Transverse colon (tissue), 4 donors: ENCODE results near the gene TH.

Experiments used
- EP300 ChIP-seq: sonication (generic); formaldehyde crosslinking; IDR thresholded peaks from one replicate; pipeline ENCODE4 v1.6.1; 2017; ENCODE audit warnings: antibody characterized with exemption, low read depth
- POLR2AphosphoS5 ChIP-seq, 3 donors: sonication (generic); formaldehyde crosslinking; IDR thresholded peaks; one replicate each; pipeline ENCODE4 v1.6.1; 2016; ENCODE audit warnings: antibody characterized with exemption in 3 of 3
- TF ChIP-seq, protein P1 (sequence below), 5 experiments: fragments of 200-600 bp in 3 of 5; fragments of 450-650 bp in 2 of 5; sonication (generic) in 3 of 5; IDR thresholded peaks; 1 replicate in 2 of 5; 2 replicates in 3 of 5; pipeline ENCODE4 v1.5.1; 2016 to 2017; ENCODE audit warnings: antibody characterized with exemption in 5 of 5, inconsistent platforms in 3 of 5, mild to moderate bottlenecking in 2 of 5, moderate library complexity in 1 of 5

DNA sequence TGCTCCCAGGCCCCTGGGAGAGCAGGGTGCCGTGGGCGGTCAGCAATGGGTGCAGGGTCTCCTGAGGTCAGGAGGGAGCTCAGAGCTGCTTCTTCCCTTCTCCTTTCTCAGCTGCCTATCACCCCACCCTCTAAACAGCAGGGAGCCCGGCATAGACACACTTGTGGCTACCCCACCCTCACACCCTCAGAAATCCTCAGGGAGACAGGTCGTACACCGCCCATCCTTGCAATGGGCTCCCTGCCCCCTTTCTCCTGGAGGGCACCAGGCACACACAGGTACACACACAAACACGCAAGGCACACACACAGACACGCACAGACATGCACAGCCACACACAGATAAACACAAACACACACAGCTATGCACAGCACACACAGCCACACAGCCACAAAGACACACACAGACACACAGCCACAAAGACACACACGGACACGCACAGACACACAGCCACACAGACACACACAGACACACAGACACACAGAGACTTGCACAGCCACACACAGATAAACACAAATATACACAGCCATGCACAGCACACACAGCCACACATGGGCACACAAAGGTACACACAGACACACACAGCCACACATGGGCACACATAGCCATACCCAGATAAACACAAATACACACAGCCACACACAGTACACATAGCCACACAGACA is 44.9 kb upstream of the TH start:
- TF ChIP-seq, protein P1, sequence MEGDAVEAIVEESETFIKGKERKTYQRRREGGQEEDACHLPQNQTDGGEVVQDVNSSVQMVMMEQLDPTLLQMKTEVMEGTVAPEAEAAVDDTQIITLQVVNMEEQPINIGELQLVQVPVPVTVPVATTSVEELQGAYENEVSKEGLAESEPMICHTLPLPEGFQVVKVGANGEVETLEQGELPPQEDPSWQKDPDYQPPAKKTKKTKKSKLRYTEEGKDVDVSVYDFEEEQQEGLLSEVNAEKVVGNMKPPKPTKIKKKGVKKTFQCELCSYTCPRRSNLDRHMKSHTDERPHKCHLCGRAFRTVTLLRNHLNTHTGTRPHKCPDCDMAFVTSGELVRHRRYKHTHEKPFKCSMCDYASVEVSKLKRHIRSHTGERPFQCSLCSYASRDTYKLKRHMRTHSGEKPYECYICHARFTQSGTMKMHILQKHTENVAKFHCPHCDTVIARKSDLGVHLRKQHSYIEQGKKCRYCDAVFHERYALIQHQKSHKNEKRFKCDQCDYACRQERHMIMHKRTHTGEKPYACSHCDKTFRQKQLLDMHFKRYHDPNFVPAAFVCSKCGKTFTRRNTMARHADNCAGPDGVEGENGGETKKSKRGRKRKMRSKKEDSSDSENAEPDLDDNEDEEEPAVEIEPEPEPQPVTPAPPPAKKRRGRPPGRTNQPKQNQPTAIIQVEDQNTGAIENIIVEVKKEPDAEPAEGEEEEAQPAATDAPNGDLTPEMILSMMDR (IDR thresholded peaks at IDR 0.05): no peak
- TF ChIP-seq POLR2AphosphoS5 (IDR thresholded peaks at IDR 0.05) (no peak), EP300 (no peak)
